ENCODE measurements around the gene GLRX3. TPM values are rescaled to one million over a fixed set of nuclear protein-coding genes. Genes with fewer than 3 reads are reported as not detected.

The GLRX3 gene
- total and polyA plus RNA-seq, 12 donors, result 34.2 to 139 (median 73.2) TPM

DNA sequence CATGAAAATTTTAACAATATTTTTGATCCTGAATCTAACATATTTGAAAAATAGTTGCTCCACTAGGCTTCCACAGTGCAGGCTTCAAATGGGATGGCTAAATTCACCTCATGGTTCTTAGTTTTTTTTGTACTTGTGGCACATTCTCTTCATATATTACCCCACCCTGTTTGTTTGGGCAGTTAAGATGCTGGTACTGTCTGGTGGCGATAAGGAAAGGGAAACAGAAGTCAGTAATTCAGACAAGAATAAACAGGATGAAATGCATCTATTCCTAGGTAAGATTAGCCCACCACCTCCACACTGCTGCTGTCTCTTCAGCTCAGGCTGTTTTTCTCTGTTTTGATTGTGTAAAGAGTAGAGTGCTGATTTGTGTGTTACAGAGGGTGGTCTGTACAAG is 44.2 kb downstream of the GLRX3 start:
- Histone ChIP-seq H3K27me3 (no peaks in the 10 kb centered on the region), H3K4me1 (replicated peaks in 1 of 2) (no peaks in the 10 kb centered on the region), H3K36me3 (replicated peaks in 1 of 2) (peaks cover 0 to 58% of the 10 kb centered on the region in 2 donors), H3K27ac (no peak overlapping the region), H3K9me3 (replicated peaks in 1 of 3) (no peaks in the 10 kb centered on the region), H3K4me3 (no peak overlapping the region)
- TF ChIP-seq POLR2A (IDR thresholded peaks at IDR 0.05), result no peak
- TF ChIP-seq, protein P1, sequence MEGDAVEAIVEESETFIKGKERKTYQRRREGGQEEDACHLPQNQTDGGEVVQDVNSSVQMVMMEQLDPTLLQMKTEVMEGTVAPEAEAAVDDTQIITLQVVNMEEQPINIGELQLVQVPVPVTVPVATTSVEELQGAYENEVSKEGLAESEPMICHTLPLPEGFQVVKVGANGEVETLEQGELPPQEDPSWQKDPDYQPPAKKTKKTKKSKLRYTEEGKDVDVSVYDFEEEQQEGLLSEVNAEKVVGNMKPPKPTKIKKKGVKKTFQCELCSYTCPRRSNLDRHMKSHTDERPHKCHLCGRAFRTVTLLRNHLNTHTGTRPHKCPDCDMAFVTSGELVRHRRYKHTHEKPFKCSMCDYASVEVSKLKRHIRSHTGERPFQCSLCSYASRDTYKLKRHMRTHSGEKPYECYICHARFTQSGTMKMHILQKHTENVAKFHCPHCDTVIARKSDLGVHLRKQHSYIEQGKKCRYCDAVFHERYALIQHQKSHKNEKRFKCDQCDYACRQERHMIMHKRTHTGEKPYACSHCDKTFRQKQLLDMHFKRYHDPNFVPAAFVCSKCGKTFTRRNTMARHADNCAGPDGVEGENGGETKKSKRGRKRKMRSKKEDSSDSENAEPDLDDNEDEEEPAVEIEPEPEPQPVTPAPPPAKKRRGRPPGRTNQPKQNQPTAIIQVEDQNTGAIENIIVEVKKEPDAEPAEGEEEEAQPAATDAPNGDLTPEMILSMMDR (IDR thresholded peaks at IDR 0.05), result no peak
- intact Hi-C loops (cut with DNase I), result loop anchor here in 1 of 2 donors (10.0 kb wide), 1 partner anchor 1694 kb away; no protein-coding TSS in a partner anchor
- no peak for DNase-seq
- WGBS, 4 donors, result 88 to 96% (median 93%) methylated on average over 1 of the region's 1 CpG

GRCh38 chr10:130181858-130182257 is 45.7 kb downstream of the GLRX3 start:
- DNase-seq, result peak in 2 of 7 donors; percentile 16 to 47
- TF ChIP-seq POLR2A (IDR thresholded peaks at IDR 0.05), result no peak
- TF ChIP-seq, protein P1 (IDR thresholded peaks at IDR 0.05), result no peak
- no peaks in the 10 kb centered on the region for H3K4me1 ChIP-seq (replicated peaks in 1 of 2)
- H3K27me3 ChIP-seq, result no peaks in the 10 kb centered on the region
- H3K9me3 ChIP-seq (replicated peaks in 1 of 3), result no peaks in the 10 kb centered on the region
- no peak overlapping the region for H3K4me3 ChIP-seq
- intact Hi-C loops (cut with DNase I), result loop anchor here in 1 of 2 donors (10.0 kb wide), 1 partner anchor 1693 kb away; no protein-coding TSS in a partner anchor
- peaks cover 0 to 60% of the 10 kb centered on the region in 2 donors for H3K36me3 ChIP-seq (replicated peaks in 1 of 2)
- no peak overlapping the region for H3K27ac ChIP-seq
- 85 to 91% (median 90%) methylated on average over 3 to 5 of the region's 5 CpGs for WGBS, 4 donors

DNA sequence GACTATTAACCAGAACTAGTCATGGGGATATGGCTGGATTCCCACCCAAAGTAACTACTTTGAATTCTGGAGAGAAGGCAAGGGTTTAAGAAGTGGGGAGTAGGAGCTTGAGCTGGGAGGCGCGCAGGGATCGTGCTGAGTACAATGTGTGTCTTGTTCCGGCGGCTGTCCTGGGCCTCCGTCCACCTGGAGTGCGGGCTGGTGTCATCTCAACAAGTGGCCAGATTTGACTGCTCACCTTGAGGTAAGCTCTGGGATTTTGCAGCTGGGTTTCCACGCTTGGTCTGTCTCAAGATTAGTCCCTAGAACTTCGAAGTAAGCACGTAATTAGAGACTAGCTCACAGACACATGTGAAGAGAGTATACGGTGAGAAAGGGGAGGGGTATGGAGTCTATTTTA is 49.4 kb downstream of the GLRX3 start:
- 92 to 96% (median 94%) methylated on average over 11 of the region's 11 CpGs for WGBS, 4 donors
- Histone ChIP-seq H3K27me3 (no peaks in the 10 kb centered on the region), H3K4me3 (no peak overlapping the region), H3K27ac (no peak overlapping the region), H3K4me1 (replicated peaks in 1 of 2) (peaks cover 3 to 5% of the 10 kb centered on the region in 2 donors), H3K9me3 (replicated peaks in 1 of 3) (no peaks in the 10 kb centered on the region), H3K36me3 (replicated peaks in 1 of 2) (peaks cover 0 to 53% of the 10 kb centered on the region in 2 donors)
- DNase-seq, result peak in 1 of 7 donors; percentile 49
- TF ChIP-seq, protein P1 (IDR thresholded peaks at IDR 0.05), result no peak
- TF ChIP-seq POLR2A (IDR thresholded peaks at IDR 0.05), result no peak
- intact Hi-C loops (cut with DNase I), result loop anchor here in 1 of 2 donors (10.0 kb wide), 1 partner anchor 1689 kb away; no protein-coding TSS in a partner anchor

- no peak for TF ChIP-seq POLR2A (IDR thresholded peaks at IDR 0.05)
- TF ChIP-seq, protein P1 (IDR thresholded peaks at IDR 0.05), result no peak
- Histone ChIP-seq H3K27ac (no peak overlapping the region), H3K4me3 (no peak overlapping the region), H3K36me3 (replicated peaks in 1 of 2) (peaks cover 0 to 26% of the 10 kb centered on the region in 2 donors), H3K9me3 (replicated peaks in 1 of 3) (no peaks in the 10 kb centered on the region), H3K27me3 (no peaks in the 10 kb centered on the region), H3K4me1 (replicated peaks in 1 of 2) (peaks cover 6 to 11% of the 10 kb centered on the region in 2 donors)
- intact Hi-C loops (cut with DNase I), result loop anchor here in 1 of 2 donors (10.0 kb wide), 1 partner anchor 1686 kb away; no protein-coding TSS in a partner anchor
- peak in 1 of 7 donors; percentile 50 for DNase-seq
- 94 to 95% (median 94%) methylated on average over 20 to 28 of the region's 28 CpGs for WGBS, 4 donors
Measured at GRCh38 chr10:130188195-130189175, 52.3 kb downstream of the GLRX3 start.
